AG10803 (cell line): ENCODE results near the gene PHF19.

Experiments used
- DNase-seq: peaks from one replicate; pipeline ENCODE4 v3.0.0; 2010; ENCODE audit warnings: low read depth
- H3K4me3 ChIP-seq: 2 replicates; pipeline ENCODE4 v1.5.1; 2011; ENCODE audit warnings: mild to moderate bottlenecking, low read length, control low read depth
- CTCF ChIP-seq: conservative IDR thresholded peaks from 2 replicates; pipeline ENCODE4 v1.5.1; 2011; ENCODE audit warnings: mild to moderate bottlenecking, low read length, control low read depth, inconsistent platforms

Gene PHF19

GRCh38 chr9:120820095-120820494, 56.9 kb downstream of the PHF19 start:
- H3K4me3 ChIP-seq = no peak overlapping the region
- no peak for DNase-seq
- no peak for TF ChIP-seq CTCF

GRCh38 chr9:120818595-120818994, 58.4 kb downstream of the PHF19 start:
- TF ChIP-seq CTCF = no peak
- no peak for DNase-seq
- H3K4me3 ChIP-seq = no peak overlapping the region

- no peak for DNase-seq
- TF ChIP-seq CTCF = no peak
- no peak overlapping the region for H3K4me3 ChIP-seq
Measured at GRCh38 chr9:120815075-120815474, 61.9 kb downstream of the PHF19 start.

- no peak overlapping the region for H3K4me3 ChIP-seq
- no peak for DNase-seq
- no peak for TF ChIP-seq CTCF
Measured at GRCh38 chr9:120808931-120809330, 68.1 kb downstream of the PHF19 start.

- no peak for TF ChIP-seq CTCF
- no peak for DNase-seq
- no peak overlapping the region for H3K4me3 ChIP-seq
Measured at GRCh38 chr9:120807607-120808379, 69.2 kb downstream of the PHF19 start.
